WTC11 (cell line): ENCODE results near the gene PDE1C.

Experiments used
- E2F1 ChIP-seq: sonication (generic); formaldehyde crosslinking; IDR thresholded peaks from 2 replicates; pipeline ENCODE4 v1.8.0; 2022; ENCODE audit warnings: mild to moderate bottlenecking, missing genetic modification reagents
- IRF2 ChIP-seq: sonication (generic); formaldehyde crosslinking; IDR thresholded peaks from 2 replicates; pipeline ENCODE4 v1.8.0; 2022; ENCODE audit warnings: low read depth, missing genetic modification reagents, borderline replicate concordance
- MAX ChIP-seq: sonication (generic); formaldehyde crosslinking; IDR thresholded peaks from 2 replicates; pipeline ENCODE4 v1.8.0; 2022; ENCODE audit warnings: mild to moderate bottlenecking, missing genetic modification reagents
- MXD4 ChIP-seq: fragments of 250-450 bp; sonication (Bioruptor Pico); IDR thresholded peaks from 2 replicates; pipeline ENCODE4 v1.8.0; 2021; ENCODE audit warnings: mild to moderate bottlenecking, moderate library complexity, borderline replicate concordance
- SP1 ChIP-seq: sonication (generic); formaldehyde crosslinking; conservative IDR thresholded peaks from 2 replicates; pipeline ENCODE4 v1.8.1; 2022; ENCODE audit warnings: missing genetic modification reagents
- ZNF263 ChIP-seq: sonication (generic); formaldehyde crosslinking; IDR thresholded peaks from 2 replicates; pipeline ENCODE4 v1.8.1; 2022; ENCODE audit warnings: low read depth, mild to moderate bottlenecking, moderate library complexity, missing genetic modification reagents
- TF ChIP-seq, protein P1 (sequence below): fragments of 200-600 bp; IDR thresholded peaks from 2 replicates; pipeline ENCODE4 v1.8.0; 2022; ENCODE audit warnings: antibody characterized with exemption

- TF ChIP-seq SP1 (CRISPR knock-in tag) (no peak), ZNF263 (CRISPR knock-in tag) (no peak), MXD4 (no peak), MAX (CRISPR knock-in tag) (no peak), E2F1 (CRISPR knock-in tag) (no peak), IRF2 (no peak)
- TF ChIP-seq, protein P1, sequence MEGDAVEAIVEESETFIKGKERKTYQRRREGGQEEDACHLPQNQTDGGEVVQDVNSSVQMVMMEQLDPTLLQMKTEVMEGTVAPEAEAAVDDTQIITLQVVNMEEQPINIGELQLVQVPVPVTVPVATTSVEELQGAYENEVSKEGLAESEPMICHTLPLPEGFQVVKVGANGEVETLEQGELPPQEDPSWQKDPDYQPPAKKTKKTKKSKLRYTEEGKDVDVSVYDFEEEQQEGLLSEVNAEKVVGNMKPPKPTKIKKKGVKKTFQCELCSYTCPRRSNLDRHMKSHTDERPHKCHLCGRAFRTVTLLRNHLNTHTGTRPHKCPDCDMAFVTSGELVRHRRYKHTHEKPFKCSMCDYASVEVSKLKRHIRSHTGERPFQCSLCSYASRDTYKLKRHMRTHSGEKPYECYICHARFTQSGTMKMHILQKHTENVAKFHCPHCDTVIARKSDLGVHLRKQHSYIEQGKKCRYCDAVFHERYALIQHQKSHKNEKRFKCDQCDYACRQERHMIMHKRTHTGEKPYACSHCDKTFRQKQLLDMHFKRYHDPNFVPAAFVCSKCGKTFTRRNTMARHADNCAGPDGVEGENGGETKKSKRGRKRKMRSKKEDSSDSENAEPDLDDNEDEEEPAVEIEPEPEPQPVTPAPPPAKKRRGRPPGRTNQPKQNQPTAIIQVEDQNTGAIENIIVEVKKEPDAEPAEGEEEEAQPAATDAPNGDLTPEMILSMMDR, result no peak
Observed at GRCh38 chr7:32077806-32078205, 7.6 kb upstream of the PDE1C start.
